ENCODE data around the gene HDAC4.

The HDAC4 gene

DNA sequence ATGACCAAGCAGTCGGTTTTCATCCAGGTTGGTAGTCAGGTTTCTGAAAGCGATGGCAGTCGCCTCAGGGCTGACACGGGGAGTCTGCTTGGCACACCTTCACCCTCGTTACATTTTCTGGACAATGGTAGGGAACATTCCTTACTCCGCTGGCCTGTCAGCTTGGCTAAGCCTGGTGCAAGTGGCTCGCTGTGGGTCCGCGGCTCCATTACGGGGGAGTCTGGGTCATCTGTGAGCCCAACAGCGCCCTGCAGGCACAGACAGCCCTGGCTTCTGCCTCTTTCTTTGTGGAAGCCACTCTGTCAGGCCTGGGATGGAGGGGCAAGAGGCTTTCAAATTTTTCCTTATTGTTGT is 95.6 kb downstream of the HDAC4 start:
- DNase-seq (ENCODE audit: low read depth), result no peak
- TF ChIP-seq, protein P1, sequence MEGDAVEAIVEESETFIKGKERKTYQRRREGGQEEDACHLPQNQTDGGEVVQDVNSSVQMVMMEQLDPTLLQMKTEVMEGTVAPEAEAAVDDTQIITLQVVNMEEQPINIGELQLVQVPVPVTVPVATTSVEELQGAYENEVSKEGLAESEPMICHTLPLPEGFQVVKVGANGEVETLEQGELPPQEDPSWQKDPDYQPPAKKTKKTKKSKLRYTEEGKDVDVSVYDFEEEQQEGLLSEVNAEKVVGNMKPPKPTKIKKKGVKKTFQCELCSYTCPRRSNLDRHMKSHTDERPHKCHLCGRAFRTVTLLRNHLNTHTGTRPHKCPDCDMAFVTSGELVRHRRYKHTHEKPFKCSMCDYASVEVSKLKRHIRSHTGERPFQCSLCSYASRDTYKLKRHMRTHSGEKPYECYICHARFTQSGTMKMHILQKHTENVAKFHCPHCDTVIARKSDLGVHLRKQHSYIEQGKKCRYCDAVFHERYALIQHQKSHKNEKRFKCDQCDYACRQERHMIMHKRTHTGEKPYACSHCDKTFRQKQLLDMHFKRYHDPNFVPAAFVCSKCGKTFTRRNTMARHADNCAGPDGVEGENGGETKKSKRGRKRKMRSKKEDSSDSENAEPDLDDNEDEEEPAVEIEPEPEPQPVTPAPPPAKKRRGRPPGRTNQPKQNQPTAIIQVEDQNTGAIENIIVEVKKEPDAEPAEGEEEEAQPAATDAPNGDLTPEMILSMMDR (conservative IDR thresholded peaks at IDR 0.05; ENCODE audit: low read length), result no peak
- no peak overlapping the region for H3K4me3 ChIP-seq (ENCODE audit: low read length)

GRCh38 chr2:239304533-239305221 is 96.1 kb downstream of the HDAC4 start:
- no peak overlapping the region for H3K4me3 ChIP-seq (ENCODE audit: low read length)
- TF ChIP-seq, protein P1 (conservative IDR thresholded peaks at IDR 0.05; ENCODE audit: low read length), result no peak
- DNase-seq (ENCODE audit: low read depth), result no peak

DNA sequence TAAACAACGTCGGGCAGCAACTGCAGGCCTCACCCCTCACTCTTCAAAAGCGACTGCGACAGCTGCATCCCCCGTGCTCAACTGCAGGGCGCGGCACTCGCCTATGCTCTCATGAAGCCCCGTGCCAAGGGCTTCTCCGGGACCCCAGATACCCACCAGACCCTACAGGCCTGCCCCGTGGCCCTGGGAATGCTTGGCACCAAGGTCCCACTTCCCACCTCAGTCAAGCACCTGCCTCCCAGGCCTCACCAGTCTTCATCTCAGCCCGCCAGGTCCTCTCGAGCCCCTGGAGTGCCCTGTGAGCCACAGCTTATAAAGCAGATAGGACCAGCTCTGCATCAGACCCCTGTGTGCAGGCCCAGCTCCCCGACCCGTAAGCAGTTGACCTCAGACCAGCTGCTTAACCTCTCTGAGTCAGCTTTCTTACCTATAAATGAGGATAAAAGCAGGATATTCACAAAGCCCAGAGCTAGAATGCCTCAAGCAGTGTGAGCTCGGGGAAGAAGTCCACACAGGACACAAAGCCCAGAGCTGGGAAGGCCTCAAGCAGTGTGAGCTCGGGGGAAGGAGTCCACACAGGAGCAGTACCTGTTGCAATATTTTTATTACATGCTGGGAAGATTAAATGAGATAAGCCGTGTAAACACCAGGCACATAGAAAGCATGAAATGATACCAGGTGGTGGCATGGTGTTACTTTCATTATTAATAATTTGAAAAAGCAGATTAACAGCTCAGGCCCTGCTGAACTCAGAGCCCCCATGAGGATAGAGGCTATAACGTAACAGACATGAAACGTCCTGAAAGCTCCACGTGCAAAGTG is 96.9 kb downstream of the HDAC4 start:
- TF ChIP-seq, protein P1 (conservative IDR thresholded peaks at IDR 0.05; ENCODE audit: low read length), result no peak
- no peak for DNase-seq (ENCODE audit: low read depth)
- H3K4me3 ChIP-seq (ENCODE audit: low read length), result no peak overlapping the region

GRCh38 chr2:239302808-239303557 is 97.8 kb downstream of the HDAC4 start:
- DNase-seq (ENCODE audit: low read depth), result no peak
- TF ChIP-seq, protein P1 (conservative IDR thresholded peaks at IDR 0.05; ENCODE audit: low read length), result no peak
- no peak overlapping the region for H3K4me3 ChIP-seq (ENCODE audit: low read length)

- no peak overlapping the region for H3K4me3 ChIP-seq (ENCODE audit: low read length)
- no peak for DNase-seq (ENCODE audit: low read depth)
- TF ChIP-seq, protein P1 (conservative IDR thresholded peaks at IDR 0.05; ENCODE audit: low read length), result no peak
Observed at GRCh38 chr2:239302083-239302807, 98.6 kb downstream of the HDAC4 start.

DNA sequence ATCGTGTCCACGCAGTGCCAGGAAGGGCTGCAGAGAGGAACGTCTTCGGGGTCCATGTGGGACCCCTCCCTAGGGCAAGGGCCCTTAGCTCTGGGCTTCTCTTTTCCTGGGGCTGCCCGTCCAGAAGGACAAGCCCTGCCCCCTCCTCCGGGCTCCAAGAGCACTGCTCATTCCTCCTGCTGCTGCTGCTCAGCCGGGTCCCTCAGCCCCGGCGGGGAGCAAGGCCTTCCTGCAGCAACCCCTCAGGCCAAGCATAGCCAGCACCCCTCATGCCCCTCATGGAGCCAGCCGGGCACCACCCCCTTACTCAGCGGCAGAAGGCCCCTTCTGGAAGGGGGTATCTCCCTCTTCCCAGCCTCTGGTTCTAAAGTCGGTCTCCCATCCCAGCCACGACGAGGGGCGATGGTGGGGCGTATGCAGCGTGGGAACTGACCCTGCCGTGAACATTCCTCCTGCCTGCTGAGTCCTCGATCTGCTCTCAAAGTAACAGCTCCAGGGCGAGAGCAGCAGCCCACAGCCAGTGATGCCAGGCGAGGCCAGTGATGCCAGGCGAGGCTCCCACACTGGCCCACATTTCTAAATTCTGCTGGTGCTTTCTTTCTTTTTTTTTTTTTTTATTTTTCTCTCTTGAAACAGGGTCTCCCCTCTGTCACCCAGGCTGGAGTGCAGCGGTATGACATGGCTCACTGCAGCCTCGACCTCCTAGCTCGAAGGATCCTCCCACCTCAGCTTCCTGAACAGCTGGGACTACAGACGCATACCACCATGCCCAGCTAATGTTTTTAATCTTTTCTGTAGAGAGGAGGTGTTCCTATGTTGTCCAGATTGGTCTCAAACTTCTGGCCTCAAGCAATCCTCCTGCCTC is 99.7 kb downstream of the HDAC4 start:
- TF ChIP-seq, protein P1 (conservative IDR thresholded peaks at IDR 0.05; ENCODE audit: low read length), result no peak
- DNase-seq (ENCODE audit: low read depth), result no peak
- no peak overlapping the region for H3K4me3 ChIP-seq (ENCODE audit: low read length)
